Motor neuron (in vitro differentiated cells): ENCODE data around the gene PHLDA2. TPM values are rescaled to one million over a fixed set of nuclear protein-coding genes. Genes with fewer than 3 reads are reported as not detected.

Source experiments
- ATAC-seq, 8 experiments: fragments of 200-7000 bp; cut with Tn5 transposase; replicated peaks in 6 of 8; 2 replicates each; pipeline ENCODE4 v1.8.0; 2021; ENCODE audit warnings: mild to moderate bottlenecking in 8 of 8, moderate library complexity in 8 of 8
- H3K27ac ChIP-seq, 2 donors: fragments of 250-450 bp; sonication (Bioruptor Pico); 2 replicates each; pipeline ENCODE4 v1.9.0; 2021; ENCODE audit warnings: antibody characterized with exemption in 2 of 2, mild to moderate bottlenecking in 2 of 2, moderate library complexity in 1 of 2
- H3K4me1 ChIP-seq, 2 donors: fragments of 250-450 bp; sonication (Bioruptor Pico); replicated peaks in 1 of 2; 2 replicates each; pipeline ENCODE4 v1.6.1; 2021; ENCODE audit warnings: antibody characterized with exemption in 2 of 2, mild to moderate bottlenecking in 2 of 2, moderate library complexity in 1 of 2
- H3K4me3 ChIP-seq, 5 donors: fragments of 250-450 bp; sonication (Bioruptor Pico); 2 replicates each; pipeline ENCODE4 v1.9.0; 2021; ENCODE audit warnings: antibody characterized with exemption in 5 of 5, mild to moderate bottlenecking in 5 of 5, moderate library complexity in 4 of 5
- WGBS, 10 experiments: fragments of 450-650 bp; shearing (Covaris generic); methylation state at CpG; one replicate each; pipeline ENCODE4 v1.0.0; 2022; 5-methylcytosine and 5-hydroxymethylcytosine counted together
- in situ Hi-C, 9 experiments: fragments of 400-800 bp; cut with MboI; loops; one replicate each; pipeline ENCODE4 v1.15.0; 2021; ENCODE audit warnings: low sequenced_read_pairs in 9 of 9, low pct_unique_long_range_greater_than_20kb in 2 of 9; ENCODE audit not compliant: unreplicated experiment in 9 of 9
- total RNA-seq, 8 experiments: library from RNA; unstranded; fragments of 300-600 nt; gene quantifications; 2 replicates each; pipeline versions ENCODE4 v1.2.3 to v1.2.4, GENCODE V29; 2022

Gene PHLDA2
- total RNA-seq, 8 experiments from 2014 or later = 0.37 to 40.8 (median 2.2) TPM

- ATAC-seq = no peak
- H3K4me1 ChIP-seq = peaks cover 7 to 12% of the 10 kb centered on the region in 2 donors
- WGBS, 10 experiments = 20 to 100% (median 50%) methylated on average over 1 of the region's 4 CpGs; no CpG with 5 or more reads in 7 of the 10 experiments
- no peak overlapping the region for H3K27ac ChIP-seq
- in situ Hi-C loops = no loop called here
- no peak overlapping the region for H3K4me3 ChIP-seq
Observed at GRCh38 chr11:2931420-2931746, 2.2 kb upstream of the PHLDA2 start.

- in situ Hi-C loops = no loop called here
- peak overlapping the region in 1 of 2 donors; percentile 58 for H3K27ac ChIP-seq
- 0 to 37% (median 33%) methylated on average over 1 to 5 of the region's 21 CpGs; no CpG with 5 or more reads in 7 of the 10 experiments for WGBS, 10 experiments
- peak overlapping the region in 1 of 5 donors; percentile 53 for H3K4me3 ChIP-seq
- H3K4me1 ChIP-seq = peaks cover 7 to 12% of the 10 kb centered on the region in 2 donors
- ATAC-seq = peak in 6 of 8 experiments; percentile 17 to 47 (median 42)
Observed at GRCh38 chr11:2930704-2931419, 1.6 kb upstream of the PHLDA2 start.

- Histone ChIP-seq H3K4me1 (peaks cover 7 to 12% of the 10 kb centered on the region in 2 donors), H3K27ac (peak overlapping the region in 1 of 2 donors; percentile 58), H3K4me3 (peak overlapping the region in 3 of 5 donors; percentile 3 to 53 (median 49))
- in situ Hi-C loops = no loop called here
- peak in 7 of 8 experiments; percentile 0 to 33 (median 26) for ATAC-seq
- WGBS, 10 experiments = 7 to 27% (median 11%) methylated on average over 2 to 6 of the region's 47 CpGs; no CpG with 5 or more reads in 4 of the 10 experiments
Observed at GRCh38 chr11:2929950-2930703, 907 bp upstream of the PHLDA2 start.

- no CpG with 5 or more reads among the region's 48 CpGs for WGBS, 10 experiments
- in situ Hi-C loops = no loop called here
- peak overlapping the region in 3 of 5 donors; percentile 9 to 53 (median 49) for H3K4me3 ChIP-seq
- H3K4me1 ChIP-seq = peaks cover 7 to 12% of the 10 kb centered on the region in 2 donors
- peak overlapping the region in 1 of 2 donors; percentile 58 for H3K27ac ChIP-seq
- peak; percentile 13 to 62 (median 42) for ATAC-seq
Observed at GRCh38 chr11:2929531-2929949, 320 bp upstream of the PHLDA2 start.

GRCh38 chr11:2927851-2928604 is 1.2 kb downstream of the PHLDA2 start:
- peak in 3 of 8 experiments; percentile 34 to 65 (median 37) for ATAC-seq
- Histone ChIP-seq H3K4me1 (peaks cover 7 to 12% of the 10 kb centered on the region in 2 donors), H3K27ac (no peak overlapping the region), H3K4me3 (peak overlapping the region; percentile 29 to 53 (median 38))
- 0 to 60% (median 15%) methylated on average over 1 to 7 of the region's 25 CpGs for WGBS, 10 experiments
- in situ Hi-C loops = no loop called here

GRCh38 chr11:2927121-2927800 is 2.0 kb downstream of the PHLDA2 start:
- Histone ChIP-seq H3K4me3 (peak overlapping the region in 1 of 5 donors; percentile 49), H3K27ac (no peak overlapping the region), H3K4me1 (peaks cover 7 to 12% of the 10 kb centered on the region in 2 donors)
- ATAC-seq = no peak
- WGBS, 10 experiments = 67 to 100% (median 83%) methylated on average over 1 to 3 of the region's 12 CpGs; no CpG with 5 or more reads in 4 of the 10 experiments
- in situ Hi-C loops = no loop called here

- WGBS, 10 experiments = 79 to 91% methylated on average over 4 to 5 of the region's 11 CpGs; no CpG with 5 or more reads in 8 of the 10 experiments
- no peak overlapping the region for H3K4me3 ChIP-seq
- no peak for ATAC-seq
- no peak overlapping the region for H3K27ac ChIP-seq
- H3K4me1 ChIP-seq = peaks cover 7 to 12% of the 10 kb centered on the region in 2 donors
- in situ Hi-C loops = no loop called here
Observed at GRCh38 chr11:2926611-2927051, 2.6 kb downstream of the PHLDA2 start.

- Histone ChIP-seq H3K27ac (no peak overlapping the region), H3K4me1 (peaks cover 5 to 6% of the 10 kb centered on the region in 2 donors), H3K4me3 (no peak overlapping the region)
- no peak for ATAC-seq
- in situ Hi-C loops = no loop called here
- 76 to 100% (median 100%) methylated on average over 1 to 7 of the region's 30 CpGs; no CpG with 5 or more reads in 3 of the 10 experiments for WGBS, 10 experiments
Observed at GRCh38 chr11:2924821-2925675, 4.2 kb downstream of the PHLDA2 start.

GRCh38 chr11:2924381-2924780 is 4.8 kb downstream of the PHLDA2 start:
- no peak for ATAC-seq
- H3K4me1 ChIP-seq = peaks cover 0 to 5% of the 10 kb centered on the region in 2 donors
- H3K27ac ChIP-seq = no peak overlapping the region
- 100% methylated on average over 1 of the region's 10 CpGs; no CpG with 5 or more reads in 9 of the 10 experiments for WGBS, 10 experiments
- in situ Hi-C loops = no loop called here
- no peak overlapping the region for H3K4me3 ChIP-seq

- in situ Hi-C loops = no loop called here
- ATAC-seq = peak in 1 of 8 experiments; percentile 1
- 61 to 100% methylated on average over 2 to 5 of the region's 22 CpGs; no CpG with 5 or more reads in 8 of the 10 experiments for WGBS, 10 experiments
- H3K4me3 ChIP-seq = no peak overlapping the region
- H3K27ac ChIP-seq = no peak overlapping the region
- H3K4me1 ChIP-seq = peaks cover 0 to 5% of the 10 kb centered on the region in 2 donors
Observed at GRCh38 chr11:2923446-2924375, 5.5 kb downstream of the PHLDA2 start.

GRCh38 chr11:2922655-2923054 is 6.6 kb downstream of the PHLDA2 start:
- Histone ChIP-seq H3K27ac (no peak overlapping the region), H3K4me1 (no peaks in the 10 kb centered on the region), H3K4me3 (no peak overlapping the region)
- in situ Hi-C loops = no loop called here
- ATAC-seq = peak in 1 of 8 experiments; percentile 2
- no CpG with 5 or more reads among the region's 3 CpGs for WGBS, 10 experiments
